Measurements from ENCODE around the gene DNAJA3.

The DNAJA3 gene

GRCh38 chr16:4450931-4451519, 25.4 kb downstream of the DNAJA3 start (continued):
- TF ChIP-seq TSHZ2 (CRISPR knock-in tag; IDR thresholded peaks at IDR 0.05) = no peak

GRCh38 chr16:4452674-4453073, 27.0 kb downstream of the DNAJA3 start:
- TF ChIP-seq ESRRG (CRISPR knock-in tag; IDR thresholded peaks at IDR 0.05) = no peak
- TF ChIP-seq TSHZ2 (CRISPR knock-in tag; IDR thresholded peaks at IDR 0.05) = no peak
- TF ChIP-seq ARNTL (CRISPR knock-in tag; IDR thresholded peaks at IDR 0.05; ENCODE audit: borderline replicate concordance, low read depth) = no peak
- TF ChIP-seq ZNF70 (CRISPR knock-in tag; IDR thresholded peaks at IDR 0.05) = no peak
- TF ChIP-seq OSR1 (CRISPR knock-in tag; IDR thresholded peaks at IDR 0.05) = no peak
- TF ChIP-seq PATZ1 (CRISPR knock-in tag; IDR thresholded peaks at IDR 0.05; ENCODE audit: borderline replicate concordance) = no peak
- TF ChIP-seq GLIS3 (CRISPR knock-in tag; IDR thresholded peaks at IDR 0.05) = no peak
- TF ChIP-seq BACH2 (CRISPR knock-in tag; IDR thresholded peaks at IDR 0.05; ENCODE audit: borderline replicate concordance) = no peak
- no peak for TF ChIP-seq ZC3H10 (CRISPR knock-in tag; IDR thresholded peaks at IDR 0.05)
- no peak for TF ChIP-seq POU6F1 (CRISPR knock-in tag; IDR thresholded peaks at IDR 0.05; ENCODE audit: borderline replicate concordance, low read depth)
- TF ChIP-seq CREB5 (CRISPR knock-in tag; IDR thresholded peaks at IDR 0.05; ENCODE audit: low read depth) = no peak
- TF ChIP-seq ISL1 (CRISPR knock-in tag; IDR thresholded peaks at IDR 0.05) = no peak
- TF ChIP-seq RARB (CRISPR knock-in tag; IDR thresholded peaks at IDR 0.05) = no peak
- TF ChIP-seq ZFP30 (CRISPR knock-in tag; IDR thresholded peaks at IDR 0.05) = no peak
- TF ChIP-seq ZNF8 (CRISPR knock-in tag; IDR thresholded peaks at IDR 0.05) = no peak
- TF ChIP-seq TOX (CRISPR knock-in tag; IDR thresholded peaks at IDR 0.05; ENCODE audit: borderline replicate concordance) = no peak
- TF ChIP-seq ZFP3 (CRISPR knock-in tag; IDR thresholded peaks at IDR 0.05) = no peak
- TF ChIP-seq CSDC2 (CRISPR knock-in tag; IDR thresholded peaks at IDR 0.05) = no peak
- TF ChIP-seq PPARA (CRISPR knock-in tag; IDR thresholded peaks at IDR 0.05; ENCODE audit: borderline replicate concordance) = no peak
- no peak for ATAC-seq

GRCh38 chr16:4454623-4455022, 29.0 kb downstream of the DNAJA3 start:
- no peak for ATAC-seq
- TF ChIP-seq ZC3H10 (CRISPR knock-in tag; IDR thresholded peaks at IDR 0.05) = no peak
- TF ChIP-seq CSDC2 (CRISPR knock-in tag; IDR thresholded peaks at IDR 0.05) = no peak
- TF ChIP-seq ZNF565 (CRISPR knock-in tag; conservative IDR thresholded peaks at IDR 0.05; ENCODE audit: low read depth) = no peak
- no peak for TF ChIP-seq SNAI2 (CRISPR knock-in tag; IDR thresholded peaks at IDR 0.05)
- TF ChIP-seq ZNF70 (CRISPR knock-in tag; IDR thresholded peaks at IDR 0.05) = no peak
- TF ChIP-seq ARNTL (CRISPR knock-in tag; IDR thresholded peaks at IDR 0.05; ENCODE audit: borderline replicate concordance, low read depth) = no peak
- TF ChIP-seq TOX (CRISPR knock-in tag; IDR thresholded peaks at IDR 0.05; ENCODE audit: borderline replicate concordance) = no peak
- no peak for TF ChIP-seq GLIS3 (CRISPR knock-in tag; IDR thresholded peaks at IDR 0.05)
- TF ChIP-seq ISL1 (CRISPR knock-in tag; IDR thresholded peaks at IDR 0.05) = no peak
- TF ChIP-seq ZNF8 (CRISPR knock-in tag; IDR thresholded peaks at IDR 0.05) = no peak
- TF ChIP-seq PPARA (CRISPR knock-in tag; IDR thresholded peaks at IDR 0.05; ENCODE audit: borderline replicate concordance) = no peak
- TF ChIP-seq ZFP3 (CRISPR knock-in tag; IDR thresholded peaks at IDR 0.05) = no peak
- no peak for TF ChIP-seq CSRNP3 (CRISPR knock-in tag; IDR thresholded peaks at IDR 0.05)
- no peak for TF ChIP-seq TCF4 (CRISPR knock-in tag; IDR thresholded peaks at IDR 0.05; ENCODE audit: borderline replicate concordance)
- TF ChIP-seq BACH2 (CRISPR knock-in tag; IDR thresholded peaks at IDR 0.05; ENCODE audit: borderline replicate concordance) = no peak
- no peak for TF ChIP-seq POU6F1 (CRISPR knock-in tag; IDR thresholded peaks at IDR 0.05; ENCODE audit: borderline replicate concordance, low read depth)
